ENCODE measurements around the gene SAMD10. TPM values are rescaled to one million over a fixed set of nuclear protein-coding genes. Genes with fewer than 3 reads are reported as not detected.

Gene SAMD10
- total and polyA plus RNA-seq, 8 donors = 1.3 to 7.3 (median 3.6) TPM

DNA sequence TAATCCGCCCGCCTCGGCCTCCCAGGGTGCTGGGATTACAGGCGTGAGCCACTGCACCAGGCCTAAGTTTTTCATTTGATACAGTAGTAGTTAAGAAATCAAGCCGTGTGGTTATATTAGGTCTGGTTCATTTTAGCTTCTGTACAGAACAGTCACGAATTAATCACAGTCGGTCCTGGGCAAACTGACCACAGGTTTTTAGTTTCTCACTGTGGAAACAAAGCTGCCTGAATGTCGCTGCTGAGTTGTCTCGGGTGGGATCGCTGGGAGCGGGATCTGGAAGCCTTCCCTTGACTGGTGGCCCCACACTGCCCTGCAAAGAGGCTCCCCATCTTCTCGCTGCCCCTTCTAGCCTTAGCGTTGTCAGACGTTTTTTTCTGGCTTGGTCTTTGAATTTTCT lies 41.8 kb downstream of the SAMD10 start:
- H3K27me3 ChIP-seq = no peaks in the 10 kb centered on the region
- DNase-seq = no peak
- H3K27ac ChIP-seq = no peak overlapping the region
- no peak overlapping the region for H3K4me3 ChIP-seq
- TF ChIP-seq, protein P1, sequence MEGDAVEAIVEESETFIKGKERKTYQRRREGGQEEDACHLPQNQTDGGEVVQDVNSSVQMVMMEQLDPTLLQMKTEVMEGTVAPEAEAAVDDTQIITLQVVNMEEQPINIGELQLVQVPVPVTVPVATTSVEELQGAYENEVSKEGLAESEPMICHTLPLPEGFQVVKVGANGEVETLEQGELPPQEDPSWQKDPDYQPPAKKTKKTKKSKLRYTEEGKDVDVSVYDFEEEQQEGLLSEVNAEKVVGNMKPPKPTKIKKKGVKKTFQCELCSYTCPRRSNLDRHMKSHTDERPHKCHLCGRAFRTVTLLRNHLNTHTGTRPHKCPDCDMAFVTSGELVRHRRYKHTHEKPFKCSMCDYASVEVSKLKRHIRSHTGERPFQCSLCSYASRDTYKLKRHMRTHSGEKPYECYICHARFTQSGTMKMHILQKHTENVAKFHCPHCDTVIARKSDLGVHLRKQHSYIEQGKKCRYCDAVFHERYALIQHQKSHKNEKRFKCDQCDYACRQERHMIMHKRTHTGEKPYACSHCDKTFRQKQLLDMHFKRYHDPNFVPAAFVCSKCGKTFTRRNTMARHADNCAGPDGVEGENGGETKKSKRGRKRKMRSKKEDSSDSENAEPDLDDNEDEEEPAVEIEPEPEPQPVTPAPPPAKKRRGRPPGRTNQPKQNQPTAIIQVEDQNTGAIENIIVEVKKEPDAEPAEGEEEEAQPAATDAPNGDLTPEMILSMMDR (IDR thresholded peaks at IDR 0.05) = no peak
- 83 to 85% methylated on average over 14 of the region's 14 CpGs for WGBS, 2 donors
- H3K9me3 ChIP-seq = no peaks in the 10 kb centered on the region
- peaks cover 3 to 19% (median 10%) of the 10 kb centered on the region in 3 donors for H3K36me3 ChIP-seq
- intact Hi-C loops (cut with DNase I) = no loop called here
- no peak for FAIRE-seq
- no peaks in the 10 kb centered on the region for H3K4me1 ChIP-seq
- ATAC-seq = no peak

DNA sequence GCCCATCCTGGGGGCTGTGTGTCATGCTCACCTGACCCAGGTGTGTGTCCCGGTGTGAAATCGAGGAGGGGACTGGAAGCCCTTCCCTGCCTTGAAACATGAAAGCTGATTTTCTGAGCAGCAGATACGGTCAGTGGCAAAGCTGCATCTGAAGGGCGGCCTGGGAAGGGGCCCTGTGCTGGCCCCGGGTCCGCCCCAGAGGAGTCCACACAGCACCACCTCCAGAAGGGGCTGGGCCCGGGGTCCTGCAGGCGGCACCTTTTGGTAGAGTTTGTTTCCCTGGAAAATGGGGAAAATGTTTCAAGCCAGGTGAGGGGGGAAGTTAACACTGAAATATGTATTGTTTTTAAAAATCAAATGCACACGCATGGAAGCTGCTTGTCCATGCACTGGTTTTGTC lies 44.0 kb downstream of the SAMD10 start:
- intact Hi-C loops (cut with DNase I) = no loop called here
- peaks cover 6 to 28% (median 16%) of the 10 kb centered on the region in 3 donors for H3K36me3 ChIP-seq
- H3K9me3 ChIP-seq = no peaks in the 10 kb centered on the region
- H3K27ac ChIP-seq = no peak overlapping the region
- DNase-seq = no peak
- 93 to 94% methylated on average over 9 of the region's 9 CpGs for WGBS, 2 donors
- H3K4me3 ChIP-seq = no peak overlapping the region
- no peaks in the 10 kb centered on the region for H3K27me3 ChIP-seq
- TF ChIP-seq, protein P1 (IDR thresholded peaks at IDR 0.05) = no peak
- FAIRE-seq = no peak
- H3K4me1 ChIP-seq = no peaks in the 10 kb centered on the region
- no peak for ATAC-seq

DNA sequence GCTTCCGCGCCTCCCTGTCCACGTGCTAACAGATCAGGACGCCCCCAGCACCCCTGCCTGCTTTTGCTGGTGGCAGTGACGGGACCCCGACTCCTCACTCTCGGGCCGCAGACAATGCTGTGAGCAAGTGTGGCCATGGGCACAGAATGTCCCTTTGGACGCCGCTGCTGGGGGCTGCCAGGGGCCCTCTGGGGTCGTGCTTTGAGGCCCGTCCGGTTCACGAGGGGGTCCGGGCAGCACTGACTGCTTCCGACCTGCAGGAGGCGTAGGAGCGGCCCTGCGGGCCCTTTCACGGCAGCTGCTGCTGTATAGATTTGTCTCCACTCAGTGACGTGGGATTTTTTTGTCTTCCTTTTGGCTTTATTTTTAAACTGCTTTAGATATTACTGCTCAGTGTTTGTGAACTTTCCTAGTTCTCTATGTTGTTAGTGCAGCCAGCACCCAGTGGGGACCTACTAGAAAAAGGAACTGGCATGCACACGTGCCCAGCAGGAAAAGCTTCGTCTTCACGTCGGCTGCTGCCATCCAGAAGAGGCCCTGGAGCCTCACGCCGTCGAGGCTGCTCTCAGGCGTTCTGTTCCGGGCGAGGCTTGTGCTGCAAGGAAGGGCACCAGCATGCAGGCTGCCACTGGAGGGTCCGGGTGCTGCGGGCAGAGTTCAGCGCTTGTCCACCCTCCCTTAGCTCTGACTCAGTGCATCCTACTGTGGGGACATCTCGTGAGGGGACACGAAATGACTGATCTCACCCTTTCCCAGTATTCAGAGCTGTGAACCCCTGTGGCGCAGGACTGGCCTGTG lies 45.0 kb downstream of the SAMD10 start:
- no peak for DNase-seq
- H3K27ac ChIP-seq = no peak overlapping the region
- no peak for FAIRE-seq
- ATAC-seq = no peak
- no peak overlapping the region for H3K4me3 ChIP-seq
- TF ChIP-seq, protein P1 (IDR thresholded peaks at IDR 0.05) = no peak
- no peaks in the 10 kb centered on the region for H3K9me3 ChIP-seq
- H3K36me3 ChIP-seq = peaks cover 4 to 32% (median 20%) of the 10 kb centered on the region in 3 donors
- no peaks in the 10 kb centered on the region for H3K4me1 ChIP-seq
- WGBS, 2 donors = 85 to 87% methylated on average over 37 of the region's 37 CpGs
- intact Hi-C loops (cut with DNase I) = no loop called here
- no peaks in the 10 kb centered on the region for H3K27me3 ChIP-seq

DNA sequence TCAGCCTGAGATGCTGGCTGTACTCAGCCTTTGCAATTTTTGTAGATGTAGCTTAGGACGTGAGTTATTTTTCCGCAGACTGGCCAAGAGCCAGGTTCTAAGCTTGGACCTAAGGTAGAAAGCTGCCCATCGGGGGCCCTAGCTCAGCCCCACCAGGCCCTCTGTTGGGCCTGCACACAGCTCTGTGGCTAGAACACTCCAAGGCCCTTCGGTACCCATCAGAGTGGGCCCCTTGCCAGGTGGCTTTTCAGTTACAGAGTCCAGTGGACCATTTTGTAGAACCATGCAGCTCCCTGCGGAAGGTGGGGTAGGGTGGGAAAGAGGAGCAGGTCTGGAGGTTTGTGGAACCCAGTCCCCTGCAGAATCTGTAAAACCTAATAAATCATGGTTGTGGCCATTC lies 45.8 kb downstream of the SAMD10 start:
- Histone ChIP-seq H3K27me3 (no peaks in the 10 kb centered on the region), H3K36me3 (peaks cover 4 to 40% (median 24%) of the 10 kb centered on the region in 3 donors), H3K4me1 (no peaks in the 10 kb centered on the region), H3K27ac (no peak overlapping the region), H3K4me3 (no peak overlapping the region), H3K9me3 (no peaks in the 10 kb centered on the region)
- no peak for DNase-seq
- WGBS, 2 donors = 79 to 85% methylated on average over 5 of the region's 5 CpGs
- FAIRE-seq = no peak
- no peak for ATAC-seq
- intact Hi-C loops (cut with DNase I) = no loop called here
- TF ChIP-seq, protein P1 (IDR thresholded peaks at IDR 0.05) = no peak

DNA sequence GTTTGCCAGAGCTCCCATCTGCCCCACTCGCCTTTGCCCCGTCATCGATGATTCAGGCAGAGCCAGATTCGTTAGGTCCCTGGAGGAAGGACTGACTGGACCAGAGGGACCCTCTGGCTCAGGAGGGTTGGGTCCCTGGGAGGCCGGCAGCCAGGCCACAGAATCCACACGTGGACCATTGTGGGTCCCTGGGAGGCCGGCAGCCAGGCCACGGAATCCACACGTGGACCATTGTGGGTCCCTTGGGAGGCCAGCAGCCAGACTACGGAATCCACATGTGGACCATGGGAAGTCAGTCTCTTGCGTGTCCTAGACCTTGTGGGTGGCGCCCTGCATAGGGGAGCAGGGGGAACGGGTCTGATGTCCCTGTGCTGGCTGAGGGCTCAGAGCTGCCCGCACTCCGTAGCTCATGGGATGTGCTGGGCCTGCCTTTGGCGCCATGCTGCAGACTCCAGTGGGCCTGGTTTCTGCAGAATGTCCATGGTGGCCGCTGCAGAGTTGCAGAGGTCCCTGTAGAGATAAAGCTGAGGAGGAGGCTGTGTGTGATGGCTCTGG lies 46.8 kb downstream of the SAMD10 start:
- DNase-seq = no peak
- no peak for FAIRE-seq
- Histone ChIP-seq H3K27ac (no peak overlapping the region), H3K4me1 (no peaks in the 10 kb centered on the region), H3K27me3 (no peaks in the 10 kb centered on the region), H3K36me3 (peaks cover 4 to 47% (median 30%) of the 10 kb centered on the region in 3 donors), H3K9me3 (no peaks in the 10 kb centered on the region), H3K4me3 (no peak overlapping the region)
- no peak for ATAC-seq
- TF ChIP-seq, protein P1 (IDR thresholded peaks at IDR 0.05) = no peak
- WGBS, 2 donors = 92 to 93% methylated on average over 17 of the region's 17 CpGs
- intact Hi-C loops (cut with DNase I) = no loop called here
